ENCODE measurements around the gene POMP.

POMP gene

DNA sequence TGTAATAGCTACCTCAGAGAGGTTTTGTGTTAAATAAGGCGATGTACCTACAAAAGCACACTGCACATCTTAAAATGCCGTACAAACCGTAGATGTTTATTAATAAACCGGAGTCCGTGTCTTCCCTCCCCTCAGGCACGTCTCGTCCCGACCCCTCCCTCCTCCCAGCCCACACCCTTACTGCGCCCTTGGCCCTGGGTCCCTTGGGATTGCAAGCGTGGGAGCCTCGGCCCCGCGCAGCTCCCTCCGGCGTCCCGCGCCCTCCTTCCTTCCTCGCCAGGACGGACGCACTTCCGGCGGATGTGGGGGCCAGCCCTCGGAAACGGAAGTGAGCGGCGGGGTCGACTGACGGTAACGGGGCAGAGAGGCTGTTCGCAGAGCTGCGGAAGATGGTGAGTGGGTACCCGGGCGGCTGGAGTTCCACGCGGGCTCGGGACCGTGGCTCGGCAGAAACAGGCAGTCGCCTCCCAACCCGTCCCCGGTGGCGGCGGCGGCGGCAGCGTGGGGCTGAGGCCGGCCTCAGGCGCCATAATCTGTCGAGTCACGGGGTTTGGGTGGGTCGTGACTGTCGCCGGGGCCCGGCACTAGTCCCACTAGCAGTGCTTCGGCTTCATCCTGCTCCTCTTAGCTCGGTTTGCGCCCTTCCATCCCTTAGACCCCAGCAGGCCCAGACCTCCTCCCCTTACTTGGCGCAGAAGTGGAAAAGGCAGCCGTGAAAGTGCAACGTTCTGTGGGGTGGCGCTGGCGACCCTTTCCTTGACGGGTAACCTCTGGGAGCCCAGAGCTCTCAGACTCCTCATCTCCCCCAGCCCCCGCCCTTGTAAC, at the start of gene POMP:
POMP (plus strand) TSS at position 335 of the 825 bp plus-strand sequence; CDS start at position 390, 55 bp downstream.
- FAIRE-seq, result no peak

GRCh38 chr13:28609381-28609780, 49.5 kb upstream of the POMP start:
- FAIRE-seq, result no peak

GRCh38 chr13:28609926-28610325, 49.0 kb upstream of the POMP start:
- no peak for FAIRE-seq

- FAIRE-seq, result no peak
Observed at GRCh38 chr13:28610996-28611395, 47.9 kb upstream of the POMP start.

- no peak for FAIRE-seq
Observed at GRCh38 chr13:28611654-28612131, 47.2 kb upstream of the POMP start.

GRCh38 chr13:28613562-28613961, 45.4 kb upstream of the POMP start:
- no peak for FAIRE-seq

DNA sequence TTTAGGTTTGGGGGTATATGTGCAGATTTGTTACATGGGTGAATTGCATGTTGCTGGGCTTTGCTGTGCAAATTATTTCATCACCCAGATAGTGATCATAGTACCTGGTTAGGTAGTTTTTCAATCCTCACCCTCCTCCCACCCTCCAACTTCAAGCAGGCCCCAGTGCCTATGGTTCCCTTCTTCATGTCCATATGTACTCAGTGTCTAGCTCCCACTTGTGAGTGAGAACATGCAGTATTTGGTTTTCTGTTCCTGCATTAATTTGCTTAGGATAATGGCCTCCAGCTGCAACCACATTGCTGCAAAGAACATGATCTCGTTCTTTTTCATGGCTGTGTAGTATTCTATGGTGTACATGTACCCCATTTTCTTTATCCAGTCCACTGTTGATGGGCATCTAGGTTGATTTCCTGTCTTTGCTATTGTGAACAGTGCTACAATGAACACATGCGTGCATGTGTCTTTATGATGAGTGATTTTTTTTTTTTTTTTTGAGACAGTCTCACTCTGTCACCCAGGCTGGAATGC, 42.9 kb upstream of the POMP start:
- FAIRE-seq, result no peak

GRCh38 chr13:28618230-28618994, 40.5 kb upstream of the POMP start:
- FAIRE-seq, result no peak

GRCh38 chr13:28620011-28620830, 38.7 kb upstream of the POMP start:
- no peak for FAIRE-seq

DNA sequence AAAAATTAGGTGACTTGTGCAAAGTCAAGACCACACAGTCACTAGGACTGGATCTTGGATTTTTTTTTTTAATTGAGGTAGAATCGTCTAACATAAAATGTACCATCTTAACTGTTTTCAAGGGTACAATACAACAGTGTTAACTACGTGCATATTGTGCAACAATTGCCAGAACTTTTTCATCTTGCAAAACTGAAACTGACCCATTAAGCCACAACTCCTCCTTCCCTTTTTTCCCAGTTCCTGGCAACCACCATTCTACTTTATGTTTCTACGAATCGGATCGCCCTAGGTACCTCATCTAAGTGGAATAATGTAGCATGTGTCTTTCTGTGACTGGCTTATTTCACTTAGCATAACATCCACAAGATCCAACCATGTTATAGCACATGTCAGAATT, 37.5 kb upstream of the POMP start:
- no peak for FAIRE-seq

DNA sequence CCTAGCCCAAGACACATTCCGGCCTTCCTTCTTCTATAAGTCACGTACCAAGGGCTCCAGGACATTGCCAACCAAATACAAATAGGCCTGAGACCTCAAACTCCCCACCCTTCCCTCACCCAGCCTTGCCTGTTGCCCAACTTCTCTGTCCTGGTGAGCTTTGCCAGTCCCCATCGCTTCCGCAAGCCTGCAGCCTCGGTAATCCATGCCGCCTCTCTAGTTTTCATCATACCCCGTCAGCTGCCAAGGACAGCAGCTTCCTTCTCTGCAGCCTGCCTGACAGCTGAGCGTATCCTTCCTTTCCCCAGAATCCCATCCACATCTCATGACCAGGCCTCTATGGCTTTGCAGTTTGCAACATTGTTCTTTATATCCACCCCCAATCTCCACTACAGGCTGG, 36.6 kb upstream of the POMP start:
- FAIRE-seq, result no peak

DNA sequence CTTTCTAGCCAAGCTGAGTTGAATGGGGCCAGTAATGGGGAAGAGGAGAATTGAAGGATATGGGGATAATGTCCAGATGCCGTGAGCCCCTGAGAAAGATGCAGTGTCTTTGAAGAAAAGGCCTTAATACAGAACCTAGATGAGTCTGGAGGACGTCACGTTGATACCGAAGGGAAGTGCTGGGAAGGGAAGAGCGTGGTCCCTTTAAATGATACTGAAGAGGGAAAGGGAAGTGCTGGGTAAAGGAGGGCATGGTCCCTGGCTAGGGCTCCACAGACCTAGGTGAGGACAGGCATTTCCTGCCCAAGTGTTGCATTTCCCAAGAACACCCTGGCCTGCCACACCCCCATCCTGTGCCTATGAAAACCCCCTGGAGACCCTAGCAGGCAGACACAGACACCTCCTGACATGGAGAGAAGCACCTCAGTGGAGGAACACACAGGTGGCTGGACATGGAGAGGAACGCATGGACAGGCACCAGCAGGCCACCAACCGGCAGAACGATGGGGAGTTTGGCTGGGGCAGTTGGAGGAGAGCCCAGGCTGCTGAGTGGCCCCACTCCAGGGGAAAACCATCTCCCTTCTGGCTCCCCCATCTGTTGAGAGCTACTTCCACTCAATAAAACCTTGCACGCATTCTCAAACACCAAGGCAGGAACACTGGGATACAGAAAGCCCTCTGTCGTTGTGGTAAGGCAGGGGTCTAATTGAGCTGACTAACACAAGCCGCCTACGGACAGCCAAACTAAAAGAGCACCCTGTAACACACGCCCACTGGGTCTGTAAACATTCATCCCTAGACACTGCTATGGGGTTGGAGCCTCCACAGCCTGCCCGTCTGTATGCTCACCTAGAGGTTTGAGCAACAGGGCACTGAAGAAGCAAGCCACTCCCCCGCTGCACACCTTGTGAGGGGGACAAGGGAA, 34.9 kb upstream of the POMP start:
- FAIRE-seq, result no peak

GRCh38 chr13:28624707-28625432, 34.1 kb upstream of the POMP start:
- FAIRE-seq, result no peak

DNA sequence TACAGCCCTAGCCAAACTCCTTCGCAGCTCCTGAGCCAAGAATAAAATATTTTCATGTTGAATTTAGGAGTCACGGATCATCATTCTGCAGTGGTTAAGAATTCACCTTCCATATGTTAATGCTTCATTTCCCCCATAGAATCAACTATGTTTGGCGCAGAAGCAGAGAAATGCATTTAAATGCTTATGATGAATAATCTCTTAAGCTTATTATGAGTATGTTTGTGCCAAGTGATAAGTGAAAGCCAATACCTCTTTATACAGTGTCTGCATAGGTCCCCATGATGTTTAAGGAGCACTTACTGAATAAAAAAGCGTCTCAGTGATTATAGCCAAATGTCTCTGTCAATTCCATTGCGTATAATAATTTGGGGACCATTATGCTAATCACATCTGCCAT, 32.7 kb upstream of the POMP start:
- FAIRE-seq, result no peak

- no peak for FAIRE-seq
Observed at GRCh38 chr13:28628241-28628640, 30.7 kb upstream of the POMP start.

DNA sequence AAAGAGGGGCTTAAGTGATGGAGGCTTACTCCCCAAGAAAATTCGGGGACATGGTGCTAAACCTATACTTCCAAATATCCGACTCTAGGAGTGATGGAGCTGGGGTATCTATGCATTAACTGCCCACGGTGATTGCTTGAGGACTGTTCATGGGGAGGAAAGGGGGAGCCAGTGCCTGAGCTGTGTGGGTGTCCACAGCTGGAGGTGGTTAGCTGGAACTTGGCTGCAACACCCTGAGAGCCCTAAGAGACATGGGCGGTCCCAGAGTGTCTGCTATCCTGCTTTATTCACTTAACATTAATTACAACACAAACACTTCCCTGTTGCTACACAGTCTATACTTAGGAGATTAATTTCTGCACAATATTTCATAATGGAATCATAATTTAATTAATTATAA, 28.1 kb upstream of the POMP start:
- FAIRE-seq, result no peak

DNA sequence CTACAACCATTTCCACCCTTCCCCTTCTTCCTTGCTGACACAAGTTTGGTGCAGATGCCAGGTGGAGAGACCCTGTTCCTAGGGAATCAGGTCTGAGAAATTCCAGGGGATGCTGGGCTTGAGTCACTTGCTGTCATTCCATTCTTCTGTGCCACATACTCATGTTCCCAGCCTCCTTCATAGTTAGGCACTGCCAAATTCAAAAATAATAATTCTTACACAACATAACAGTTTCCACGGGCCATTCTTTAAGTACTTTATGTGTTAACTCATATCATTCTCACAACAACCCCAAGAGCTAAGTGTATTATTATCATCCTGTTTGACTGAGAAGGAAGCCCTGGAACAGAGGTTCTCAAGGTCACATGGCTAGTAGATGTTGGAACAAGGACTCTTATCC, 27.1 kb upstream of the POMP start:
- FAIRE-seq, result no peak

DNA sequence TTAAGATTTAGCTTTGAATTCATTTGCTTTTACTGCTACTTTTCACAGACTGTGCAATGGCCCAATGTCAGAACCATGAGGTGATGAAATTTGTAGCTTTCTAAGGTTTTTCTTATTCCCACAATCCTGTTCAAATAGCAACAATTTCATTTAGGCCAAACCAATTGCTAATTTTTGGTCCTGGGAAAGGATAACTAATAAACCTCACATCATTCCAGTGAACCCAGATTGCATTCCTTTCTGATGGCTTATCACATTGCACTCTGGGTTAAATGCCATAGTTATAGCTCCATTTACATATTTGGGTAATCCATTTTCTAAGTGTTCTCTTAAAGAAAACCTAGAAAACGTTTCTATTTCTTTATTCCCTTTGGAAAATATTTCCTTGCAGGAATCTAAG, 22.9 kb upstream of the POMP start:
- FAIRE-seq, result no peak

DNA sequence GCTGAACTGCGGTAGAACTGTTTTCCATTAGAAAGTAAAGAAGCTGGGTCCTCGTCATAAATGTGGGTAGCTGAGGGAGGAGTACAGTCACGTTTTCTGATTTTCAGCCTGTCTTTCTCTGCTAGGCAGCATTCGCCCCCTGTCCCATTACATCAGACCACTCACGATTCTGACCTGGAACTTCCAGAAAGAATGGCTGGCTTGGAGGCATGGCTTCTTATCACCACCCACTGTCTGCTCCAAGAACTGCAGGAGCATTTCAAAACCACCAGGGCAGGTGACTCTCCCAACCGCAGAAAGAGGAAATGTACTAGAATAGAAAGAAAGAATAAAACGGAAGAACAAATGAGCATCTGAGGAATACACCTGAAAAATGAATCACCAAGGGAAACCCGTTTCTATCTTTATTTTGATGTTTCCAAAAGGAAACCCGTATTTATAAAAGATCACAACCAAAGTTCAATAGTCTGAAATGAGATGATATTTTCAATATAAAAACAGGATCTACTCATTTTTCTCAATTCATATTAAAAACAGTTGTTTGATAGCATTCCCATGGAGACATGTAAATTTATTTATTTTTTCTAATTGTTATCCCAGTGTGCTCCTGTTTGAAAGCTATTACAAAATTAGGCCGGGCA, 22.1 kb upstream of the POMP start:
- no peak for FAIRE-seq

DNA sequence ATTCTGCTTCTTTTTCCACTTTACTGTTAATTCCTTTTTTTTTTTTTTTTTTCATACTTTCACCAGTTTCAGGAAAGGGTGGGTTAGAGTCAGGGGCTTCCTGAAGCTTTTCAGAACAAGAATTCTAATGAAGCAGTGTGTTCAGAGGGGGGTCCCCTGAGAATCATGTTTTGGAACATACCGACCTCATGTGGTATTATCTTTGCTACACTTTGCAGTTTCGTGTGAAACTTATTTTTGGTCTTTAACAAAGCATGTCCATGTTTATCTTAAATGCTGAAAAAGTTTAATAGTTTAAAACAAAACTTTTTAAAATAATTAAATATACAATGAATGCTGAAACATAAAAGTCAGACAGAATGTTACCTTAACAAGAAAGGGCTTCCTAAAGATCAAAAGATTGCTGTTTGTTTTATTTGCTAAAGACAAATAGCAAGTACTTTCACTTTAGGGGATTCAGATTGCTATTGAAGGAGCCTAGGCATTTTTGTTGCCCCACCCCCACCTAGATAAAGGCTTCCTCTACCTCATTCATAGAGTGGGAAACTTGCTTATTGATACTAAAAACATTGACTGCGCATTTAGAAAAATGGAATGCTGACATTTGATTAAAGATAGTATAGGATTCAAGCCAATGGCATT, 21.1 kb upstream of the POMP start:
- no peak for FAIRE-seq
